Smooth muscle cell (in vitro differentiated cells): ENCODE data around the gene R3HDM2. TPM values are rescaled to one million over a fixed set of nuclear protein-coding genes. Genes with fewer than 3 reads are reported as not detected.
"Not testable (repeated sequence)": the region's sequence is repeated elsewhere in the genome, so short reads cannot be mapped to it uniquely, and the experiment has no call there.

Source experiments
- DNase-seq: peaks from one replicate; lab custom pipeline; 2025; ENCODE audit not compliant: unreplicated experiment; lab: John Stamatoyannopoulos, UW
- H2AFZ ChIP-seq: fragments of 200-600 bp; sonication (generic); 2 replicates; pipeline ENCODE4 v1.6.0; 2016; ENCODE audit warnings: antibody characterized with exemption, low read depth, mild to moderate bottlenecking
- H3F3A ChIP-seq: fragments of 200-600 bp; sonication (generic); 2 replicates; pipeline ENCODE4 v1.6.0; 2017; ENCODE audit warnings: antibody characterized with exemption, low read depth
- H3K27ac ChIP-seq: fragments of 200-600 bp; sonication (generic); 2 replicates; pipeline ENCODE4 v1.5.1; 2016; ENCODE audit warnings: low read depth, mild to moderate bottlenecking
- H3K27me3 ChIP-seq: fragments of 200-600 bp; sonication (generic); 2 replicates; pipeline ENCODE4 v1.6.1; 2016; ENCODE audit warnings: low read depth, mild to moderate bottlenecking
- H3K36me3 ChIP-seq: fragments of 200-600 bp; sonication (generic); 2 replicates; pipeline ENCODE4 v1.5.1; 2016; ENCODE audit warnings: low read depth
- H3K4me1 ChIP-seq: fragments of 200-600 bp; sonication (generic); 2 replicates; pipeline ENCODE4 v1.5.1; 2016; ENCODE audit warnings: low read depth
- H3K4me2 ChIP-seq: fragments of 200-600 bp; sonication (generic); 2 replicates; pipeline ENCODE4 v1.6.0; 2016; ENCODE audit warnings: mild to moderate bottlenecking
- H3K4me3 ChIP-seq: fragments of 200-600 bp; sonication (generic); 2 replicates; pipeline ENCODE4 v1.5.1; 2016; ENCODE audit warnings: mild to moderate bottlenecking
- H3K79me2 ChIP-seq: fragments of 200-600 bp; sonication (generic); 2 replicates; pipeline ENCODE4 v1.6.0; 2016; ENCODE audit warnings: low read depth, mild to moderate bottlenecking
- H3K9ac ChIP-seq: fragments of 200-600 bp; sonication (generic); 2 replicates; pipeline ENCODE4 v1.6.0; 2016; ENCODE audit warnings: low read depth
- H3K9me3 ChIP-seq: fragments of 200-600 bp; sonication (generic); replicated peaks from 2 replicates; pipeline ENCODE4 v1.5.1; 2016; ENCODE audit warnings: low read depth
- H4K20me1 ChIP-seq: fragments of 200-600 bp; sonication (generic); 2 replicates; pipeline ENCODE4 v1.6.0; 2016; ENCODE audit warnings: low read depth
- CTCF ChIP-seq: fragments of 200-600 bp; sonication (generic); IDR thresholded peaks from 2 replicates; pipeline ENCODE4 v1.5.1; 2017; ENCODE audit warnings: borderline replicate concordance, mild to moderate bottlenecking, antibody characterized with exemption; ENCODE audit not compliant: insufficient read depth, poor library complexity, severe bottlenecking
- WGBS: methylation state at CpG from one replicate; pipeline ENCODE4 v1.1.7; 2016; ENCODE audit warnings: low lambda C conversion rate; 5-methylcytosine and 5-hydroxymethylcytosine counted together
- polyA plus RNA-seq: library from polyadenylated mRNA; unstranded; fragments of >200 nt; fragmentation: Nextera tagmentation; extraction: Ambion mirVana; gene quantifications from 2 replicates; pipeline ENCODE4 v1.2.1, GENCODE V29; 2016
- total RNA-seq: library from RNA; depleted of rRNA; stranded (reverse); fragments of >200 nt; gene quantifications from 2 replicates; pipeline ENCODE4 v1.2.3, GENCODE V29; 2014

The R3HDM2 gene
- total and polyA plus RNA-seq, 2 experiments from 2014 or later = 12.2 to 16.0 TPM

- 18% methylated on average over 3 of the region's 3 CpGs for WGBS
- Histone ChIP-seq H3K79me2 (peaks cover 6% of the 10 kb centered on the region), H3K4me1 (peaks cover 16% of the 10 kb centered on the region), H3K27me3 (no peaks in the 10 kb centered on the region), H3K36me3 (no peaks in the 10 kb centered on the region), H3K4me2 (peak overlapping the region; percentile 78), H3K27ac (peak overlapping the region; percentile 87), H3F3A (peaks cover 5% of the 10 kb centered on the region), H3K9ac (peak overlapping the region; percentile 44), H3K4me3 (no peak overlapping the region), H4K20me1 (no peaks in the 10 kb centered on the region), H2AFZ (no peak overlapping the region), H3K9me3 (no peaks in the 10 kb centered on the region)
- TF ChIP-seq CTCF = no peak
- DNase-seq = no peak
Observed at GRCh38 chr12:57340104-57340503, 90.7 kb downstream of the R3HDM2 start.

GRCh38 chr12:57336299-57336698 is 94.5 kb downstream of the R3HDM2 start:
- DNase-seq, H3K36me3 ChIP-seq, H3K9ac ChIP-seq, H4K20me1 ChIP-seq, H3K9me3 ChIP-seq, H3K27ac ChIP-seq, H3K4me1 ChIP-seq, H3K4me3 ChIP-seq, H3K79me2 ChIP-seq, H3F3A ChIP-seq, H2AFZ ChIP-seq, H3K27me3 ChIP-seq, H3K4me2 ChIP-seq: not testable (repeated sequence)
- 94% methylated on average over 4 of the region's 4 CpGs for WGBS

GRCh38 chr12:57334219-57334618 is 96.6 kb downstream of the R3HDM2 start:
- H4K20me1 ChIP-seq = no peaks in the 10 kb centered on the region
- H3F3A ChIP-seq = no peaks in the 10 kb centered on the region
- no peak overlapping the region for H3K27ac ChIP-seq
- no peaks in the 10 kb centered on the region for H3K4me1 ChIP-seq
- no peak overlapping the region for H2AFZ ChIP-seq
- H3K4me2 ChIP-seq = no peak overlapping the region
- no peak overlapping the region for H3K9ac ChIP-seq
- no peak overlapping the region for H3K4me3 ChIP-seq
- DNase-seq = no peak
- no peak for TF ChIP-seq CTCF
- peaks cover 6% of the 10 kb centered on the region for H3K79me2 ChIP-seq
- WGBS = 100% methylated on average over 1 of the region's 1 CpG
- no peaks in the 10 kb centered on the region for H3K27me3 ChIP-seq
- no peaks in the 10 kb centered on the region for H3K9me3 ChIP-seq
- no peaks in the 10 kb centered on the region for H3K36me3 ChIP-seq

GRCh38 chr12:57332646-57333312 is 98.1 kb downstream of the R3HDM2 start:
- Histone ChIP-seq H3K79me2 (peaks cover 6% of the 10 kb centered on the region), H3K4me2 (no peak overlapping the region), H3F3A (no peaks in the 10 kb centered on the region), H3K36me3 (no peaks in the 10 kb centered on the region), H3K27ac (no peak overlapping the region), H3K4me3 (no peak overlapping the region), H4K20me1 (no peaks in the 10 kb centered on the region), H3K9me3 (no peaks in the 10 kb centered on the region), H3K9ac (no peak overlapping the region), H3K4me1 (no peaks in the 10 kb centered on the region), H3K27me3 (no peaks in the 10 kb centered on the region), H2AFZ (no peak overlapping the region)
- DNase-seq = no peak
- WGBS = 95% methylated on average over 3 of the region's 3 CpGs
- no peak for TF ChIP-seq CTCF
